HUDEP-2 (cell line): ENCODE data around the gene SLC8A1.
A peak's percentile ranks its signal among the peaks of the same experiment; 100 is the strongest.

Experiments used
- DNase-seq, 76 experiments: peaks; one replicate each; lab custom pipeline; 2025; ENCODE audit not compliant: unreplicated experiment in 76 of 76; lab: John Stamatoyannopoulos, UW

SLC8A1 gene

GRCh38 chr2:40394031-40394430 lies 57.9 kb downstream of the SLC8A1 start:
- no peak for DNase-seq

DNA sequence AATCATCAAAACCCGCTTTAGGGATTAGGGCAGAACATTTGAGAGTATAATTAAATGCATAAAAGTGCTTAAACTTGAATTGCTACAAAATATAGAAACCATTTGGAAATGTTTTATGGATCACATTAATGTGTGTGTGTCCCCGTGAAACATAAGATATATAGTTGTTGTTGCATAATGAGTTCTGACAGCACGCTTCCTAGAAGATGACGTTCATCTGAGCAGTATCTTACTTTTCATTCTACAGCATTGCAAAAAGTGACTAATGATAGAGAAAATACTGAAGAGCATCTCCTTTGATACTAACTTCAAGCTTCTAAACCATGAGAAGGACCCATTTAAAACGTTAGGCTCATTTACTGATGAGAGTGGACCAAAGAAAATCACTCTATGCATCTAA lies 63.7 kb downstream of the SLC8A1 start:
- no peak for DNase-seq

- DNase-seq = no peak
Observed at GRCh38 chr2:40386177-40386576, 65.7 kb downstream of the SLC8A1 start.

GRCh38 chr2:40384714-40385113 lies 67.2 kb downstream of the SLC8A1 start:
- DNase-seq = no peak

DNA sequence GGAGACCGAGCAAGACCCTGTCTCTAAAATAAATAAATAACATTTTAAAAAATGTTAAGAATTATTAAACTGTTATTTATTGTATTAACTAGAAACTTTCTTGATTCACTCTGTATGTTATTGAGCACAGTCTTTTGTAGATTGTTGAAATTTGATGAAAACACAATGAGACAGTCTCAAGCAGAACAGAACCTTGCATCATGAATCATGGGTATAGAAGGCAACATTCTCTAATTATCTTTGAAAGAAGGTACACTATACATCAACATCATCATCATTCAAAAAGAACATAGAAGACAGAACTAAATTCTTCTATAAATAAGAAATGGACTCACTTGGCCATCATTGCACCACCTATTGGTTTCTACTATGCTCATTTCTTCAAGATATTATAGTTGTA lies 67.7 kb downstream of the SLC8A1 start:
- DNase-seq = no peak

DNA sequence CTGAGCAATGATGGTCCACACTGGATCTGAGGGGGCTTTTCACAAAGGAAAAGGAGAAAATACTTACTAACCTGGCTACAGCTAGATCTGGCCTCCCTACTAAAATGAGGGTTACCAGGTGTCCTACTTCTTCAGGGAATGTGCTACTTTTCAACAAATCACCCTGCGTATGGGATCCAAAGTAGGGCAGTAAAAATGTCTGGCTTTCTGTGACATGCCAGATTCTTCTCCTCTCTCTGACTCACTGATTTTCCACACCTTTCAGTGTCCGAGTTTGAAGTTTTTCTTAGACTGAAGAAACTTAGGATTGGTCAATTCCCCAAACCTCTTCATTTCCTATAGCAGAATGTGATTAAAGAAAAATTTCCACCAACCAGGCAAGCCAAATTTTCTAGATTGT lies 71.2 kb downstream of the SLC8A1 start:
- no peak for DNase-seq

DNA sequence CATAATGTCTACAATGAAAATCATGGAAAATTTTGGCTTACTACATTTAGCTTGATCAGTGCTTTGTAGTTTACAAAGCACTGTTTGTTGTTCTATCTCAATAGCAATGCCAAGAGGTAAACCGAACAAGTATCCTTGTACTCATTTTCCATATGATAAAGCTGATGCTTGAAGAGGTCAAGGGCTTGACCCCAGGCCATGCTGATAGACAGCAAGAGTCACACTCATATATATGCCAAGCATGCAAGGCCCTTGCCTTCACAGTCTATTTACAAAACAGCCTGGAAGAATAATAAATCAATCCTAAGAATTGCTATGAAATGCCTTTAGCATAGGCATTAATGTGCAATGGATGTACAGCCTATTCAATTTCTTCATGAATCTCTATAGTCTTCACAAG lies 71.8 kb downstream of the SLC8A1 start:
- DNase-seq = no peak

DNA sequence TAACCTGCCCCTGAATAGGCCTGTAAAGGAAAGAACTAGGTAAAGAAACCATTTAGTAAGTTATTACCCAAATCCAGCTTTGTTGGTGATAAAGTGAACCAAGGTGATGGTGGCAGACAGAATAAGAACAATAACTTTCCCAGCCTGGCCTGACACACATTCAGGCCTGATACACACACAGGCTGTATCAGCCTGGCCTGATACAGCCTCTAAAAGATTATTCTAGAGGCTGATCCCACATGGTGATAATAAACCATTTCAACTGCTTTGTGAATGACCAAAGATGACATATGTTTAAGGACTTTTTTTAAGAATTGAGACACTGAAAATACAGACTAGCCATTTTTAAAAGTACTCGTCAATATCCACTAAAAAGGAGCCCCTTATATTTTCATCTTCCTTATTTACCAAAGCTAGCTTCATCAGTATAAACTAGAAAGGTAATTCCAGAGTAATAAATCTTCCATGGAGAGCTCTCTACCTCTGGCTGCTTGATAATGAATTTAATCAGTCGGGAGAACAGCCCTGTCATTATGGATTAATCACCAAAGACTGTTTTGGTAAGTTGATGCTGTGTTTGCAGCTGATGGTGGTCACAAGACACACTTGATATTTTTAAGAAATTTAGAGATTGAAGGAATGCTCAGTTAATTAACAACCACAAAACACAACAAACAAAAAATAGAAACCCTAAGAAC lies 77.2 kb downstream of the SLC8A1 start:
- DNase-seq = no peak

- no peak for DNase-seq
Observed at GRCh38 chr2:40373111-40373510, 78.8 kb downstream of the SLC8A1 start.

DNA sequence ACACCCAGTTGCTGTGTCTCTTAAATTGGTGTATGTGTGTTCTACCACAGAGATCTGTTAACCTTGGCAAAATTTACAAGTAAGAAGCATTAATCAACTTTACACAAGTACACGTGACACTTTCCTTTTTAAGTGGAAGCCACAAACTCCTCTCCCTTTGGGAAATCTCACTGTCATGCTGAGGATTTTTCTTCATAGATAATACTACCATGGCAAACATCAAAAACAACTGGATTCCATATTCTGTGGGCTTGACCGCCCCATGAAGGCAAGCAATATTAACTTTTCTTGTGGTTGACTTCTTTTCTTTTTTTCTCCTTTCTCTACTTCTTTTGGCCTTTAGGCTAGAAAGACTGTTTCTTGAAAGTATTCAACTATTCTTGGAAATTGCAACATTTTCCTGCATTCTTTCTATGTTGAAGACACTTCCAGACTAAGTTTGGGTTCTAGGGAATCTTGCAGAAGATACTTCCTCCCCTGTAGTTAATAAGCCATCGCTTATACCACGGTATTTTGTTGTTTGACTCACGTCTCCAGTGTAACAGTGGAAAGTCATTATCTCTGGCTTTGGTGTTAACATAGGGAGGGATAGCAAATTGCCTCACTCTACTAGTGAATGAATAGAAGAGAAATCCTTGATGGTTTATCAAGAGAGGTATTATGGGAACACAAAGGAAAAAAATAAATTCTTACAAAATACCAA lies 79.5 kb downstream of the SLC8A1 start:
- DNase-seq = no peak

GRCh38 chr2:40371525-40372282 lies 80.2 kb downstream of the SLC8A1 start:
- DNase-seq = no peak

DNA sequence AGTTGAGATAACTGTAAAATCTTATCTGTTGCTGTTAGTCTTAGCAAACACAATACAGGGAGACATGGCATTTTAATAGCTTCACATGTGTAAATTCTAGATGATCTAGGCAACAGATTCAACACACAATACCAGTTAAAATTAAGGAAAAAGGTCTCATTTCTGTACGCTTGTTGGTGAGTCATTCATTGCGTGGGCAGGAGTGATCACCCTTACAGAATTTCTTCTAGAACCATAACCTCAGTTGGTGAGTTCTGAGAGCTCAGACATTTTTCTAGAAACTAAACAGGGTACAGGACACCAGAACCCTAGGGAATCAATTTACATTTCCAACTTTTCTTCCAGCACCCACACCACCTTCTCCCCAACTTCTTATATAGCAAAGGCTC lies 81.9 kb downstream of the SLC8A1 start:
- no peak for DNase-seq

DNA sequence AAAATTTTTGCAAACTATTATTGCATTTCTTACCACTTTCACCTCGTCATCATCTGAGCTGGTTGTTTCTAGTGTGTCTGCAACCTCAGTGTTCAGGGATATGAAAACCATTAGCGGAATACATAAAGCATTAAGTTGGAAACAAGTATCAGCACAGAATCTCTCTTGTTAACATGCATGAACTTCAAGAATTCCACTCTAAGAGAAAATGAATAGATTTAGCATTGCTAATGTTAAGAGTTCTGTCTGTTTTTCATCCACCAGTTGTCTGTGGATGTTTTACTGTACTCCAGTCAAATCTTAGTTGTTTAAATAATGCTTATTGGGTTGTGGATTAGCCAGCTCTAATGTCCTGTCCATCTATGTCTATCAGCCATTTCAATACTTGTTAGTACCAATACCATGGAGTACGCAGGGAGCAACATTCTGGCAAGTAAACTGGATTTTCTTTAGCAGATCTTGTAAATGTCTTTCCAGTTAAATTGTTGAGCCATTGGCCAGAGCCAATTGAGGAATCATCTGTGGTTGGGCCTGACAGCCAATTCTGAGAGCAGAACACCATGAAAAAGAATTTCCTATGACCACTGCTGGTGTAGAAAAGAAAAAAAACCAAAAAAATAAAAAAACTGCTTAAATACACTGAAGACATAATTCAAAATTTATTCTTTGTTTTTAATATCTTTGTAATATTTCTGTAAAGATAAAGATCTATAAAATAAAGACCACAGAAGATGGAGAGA lies 82.5 kb downstream of the SLC8A1 start:
- no peak for DNase-seq

GRCh38 chr2:40367652-40368051 lies 84.2 kb downstream of the SLC8A1 start:
- DNase-seq = peak in 2 of 76 experiments; percentile 1 to 6

DNA sequence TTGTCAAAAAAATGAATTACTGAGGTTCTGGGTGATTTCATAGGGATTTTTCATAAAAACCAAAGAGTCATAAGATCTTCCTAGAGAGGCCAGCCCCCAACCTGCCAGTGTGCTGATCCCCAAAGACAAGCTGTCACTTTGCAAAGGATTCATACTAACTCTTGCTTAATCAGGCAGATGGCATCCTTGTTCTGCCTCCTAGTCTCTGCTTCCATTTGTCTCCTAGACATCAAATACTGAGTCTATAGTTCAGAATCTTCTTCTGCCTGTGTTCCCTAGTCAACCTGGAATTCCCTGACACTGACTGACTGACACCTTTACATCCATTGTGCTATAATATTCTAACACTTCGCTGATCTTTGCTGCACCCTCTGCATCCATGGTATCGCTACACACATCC lies 84.9 kb downstream of the SLC8A1 start:
- no peak for DNase-seq

GRCh38 chr2:40364151-40364874 lies 87.6 kb downstream of the SLC8A1 start:
- no peak for DNase-seq

DNA sequence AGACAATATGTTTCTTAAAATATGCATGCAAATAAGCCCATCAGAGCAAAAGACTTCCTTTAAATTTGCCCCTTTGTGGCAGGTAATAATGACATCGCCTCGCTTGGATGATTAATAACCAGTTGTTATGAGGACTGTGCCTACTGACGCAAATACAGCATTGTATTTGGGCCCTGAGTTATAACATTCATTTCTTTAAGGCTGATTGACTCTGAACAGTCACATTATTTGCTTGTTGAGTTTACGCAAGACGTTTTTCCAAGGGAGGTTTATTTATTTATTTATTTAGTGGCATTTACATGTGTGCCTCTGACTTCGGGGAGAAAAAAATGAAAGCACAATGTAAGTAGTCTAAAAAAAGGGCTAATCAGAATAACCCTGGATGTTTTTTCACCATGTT lies 88.3 kb downstream of the SLC8A1 start:
- DNase-seq = no peak

- DNase-seq = no peak
Observed at GRCh38 chr2:40363231-40363630, 88.7 kb downstream of the SLC8A1 start.

DNA sequence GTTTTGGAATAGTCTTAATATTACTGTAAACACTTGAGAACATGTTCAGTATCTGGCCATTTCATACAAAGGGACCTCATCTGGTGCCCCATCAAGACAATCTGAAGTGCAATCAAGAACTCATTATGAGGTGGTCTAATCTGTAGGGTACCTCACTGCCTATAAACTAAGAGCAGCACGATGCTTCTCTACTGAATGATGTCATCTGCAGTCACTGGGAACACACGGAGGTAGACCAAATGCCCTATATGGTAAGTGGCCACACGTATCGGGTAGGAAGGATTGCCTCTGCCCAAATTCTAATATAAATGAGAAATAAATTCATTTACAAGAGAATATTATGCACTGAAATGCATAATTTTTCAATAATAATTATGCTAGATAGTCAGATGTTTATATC lies 90.4 kb downstream of the SLC8A1 start:
- no peak for DNase-seq

GRCh38 chr2:40360652-40361051 lies 91.2 kb downstream of the SLC8A1 start:
- DNase-seq = no peak
